Measurements from ENCODE around the gene PELI1.

The PELI1 gene

GRCh38 chr2:64135421-64135820 lies 8.8 kb downstream of the PELI1 start:
- TF ChIP-seq ZNF8 (CRISPR knock-in tag; IDR thresholded peaks at IDR 0.05) (no peak), TOX (CRISPR knock-in tag; IDR thresholded peaks at IDR 0.05; ENCODE audit: borderline replicate concordance) (no peak), BACH2 (CRISPR knock-in tag; IDR thresholded peaks at IDR 0.05; ENCODE audit: borderline replicate concordance) (no peak), CSDC2 (CRISPR knock-in tag; IDR thresholded peaks at IDR 0.05) (no peak), SNAI2 (CRISPR knock-in tag; IDR thresholded peaks at IDR 0.05) (no peak)
- TF ChIP-seq, protein P1, sequence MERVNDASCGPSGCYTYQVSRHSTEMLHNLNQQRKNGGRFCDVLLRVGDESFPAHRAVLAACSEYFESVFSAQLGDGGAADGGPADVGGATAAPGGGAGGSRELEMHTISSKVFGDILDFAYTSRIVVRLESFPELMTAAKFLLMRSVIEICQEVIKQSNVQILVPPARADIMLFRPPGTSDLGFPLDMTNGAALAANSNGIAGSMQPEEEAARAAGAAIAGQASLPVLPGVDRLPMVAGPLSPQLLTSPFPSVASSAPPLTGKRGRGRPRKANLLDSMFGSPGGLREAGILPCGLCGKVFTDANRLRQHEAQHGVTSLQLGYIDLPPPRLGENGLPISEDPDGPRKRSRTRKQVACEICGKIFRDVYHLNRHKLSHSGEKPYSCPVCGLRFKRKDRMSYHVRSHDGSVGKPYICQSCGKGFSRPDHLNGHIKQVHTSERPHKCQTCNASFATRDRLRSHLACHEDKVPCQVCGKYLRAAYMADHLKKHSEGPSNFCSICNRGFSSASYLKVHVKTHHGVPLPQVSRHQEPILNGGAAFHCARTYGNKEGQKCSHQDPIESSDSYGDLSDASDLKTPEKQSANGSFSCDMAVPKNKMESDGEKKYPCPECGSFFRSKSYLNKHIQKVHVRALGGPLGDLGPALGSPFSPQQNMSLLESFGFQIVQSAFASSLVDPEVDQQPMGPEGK (CRISPR knock-in tag; IDR thresholded peaks at IDR 0.05; ENCODE audit: borderline replicate concordance), result no peak

DNA sequence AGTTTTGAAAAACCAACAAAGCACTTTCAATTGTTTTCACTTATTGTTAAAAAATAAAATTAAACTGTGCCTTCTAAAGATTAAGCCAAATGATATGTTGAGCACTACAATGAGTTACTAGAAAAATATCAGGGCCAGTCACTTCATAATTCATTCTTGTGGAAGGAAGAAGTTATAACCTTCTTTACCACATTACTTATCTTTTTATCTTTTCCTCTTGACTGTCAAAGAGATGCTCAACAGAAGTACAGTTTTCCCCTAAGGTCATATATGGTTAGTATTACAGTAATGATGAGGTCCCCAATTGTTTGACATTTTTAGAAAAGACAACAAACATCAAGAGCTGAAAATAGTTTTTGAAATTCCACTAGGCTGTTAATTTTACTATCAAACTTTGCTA lies 9.4 kb downstream of the PELI1 start:
- no peak for TF ChIP-seq ZC3H10 (CRISPR knock-in tag; IDR thresholded peaks at IDR 0.05)
- peak; percentile 64; the same call in 1 of the 2 replicates for TF ChIP-seq TOX (CRISPR knock-in tag; IDR thresholded peaks at IDR 0.05; ENCODE audit: borderline replicate concordance)
- no peak for TF ChIP-seq OSR1 (CRISPR knock-in tag; IDR thresholded peaks at IDR 0.05)
- no peak for TF ChIP-seq TSHZ2 (CRISPR knock-in tag; IDR thresholded peaks at IDR 0.05)
- TF ChIP-seq ISL1 (CRISPR knock-in tag; IDR thresholded peaks at IDR 0.05), result peak; percentile 57; the same call in 1 of the 2 replicates
- no peak for TF ChIP-seq ZFP3 (CRISPR knock-in tag; IDR thresholded peaks at IDR 0.05)
- ATAC-seq, result peak; percentile 65

More at GRCh38 chr2:64135421-64135820, 8.8 kb downstream of the PELI1 start:
- ATAC-seq, result peak; percentile 12; the same call in 2 of the 3 replicates

DNA sequence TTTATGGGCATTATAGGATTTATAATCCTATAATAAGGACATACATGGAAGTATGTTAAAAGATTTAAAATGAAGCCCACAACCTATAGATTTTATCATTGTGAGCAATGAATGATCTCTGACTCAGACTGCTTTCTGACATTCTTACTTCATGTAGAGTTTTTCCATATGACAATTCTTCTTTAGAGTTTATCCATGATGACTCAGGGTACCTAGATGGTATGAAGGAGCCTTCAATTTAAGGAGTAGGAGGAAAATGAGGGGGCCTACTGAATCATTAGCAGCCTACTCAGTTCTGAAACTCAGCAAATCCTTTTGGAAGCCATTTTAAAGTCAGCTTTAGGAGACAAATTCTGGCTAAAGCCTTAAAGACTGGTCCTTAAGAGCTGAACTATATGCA lies 10.4 kb downstream of the PELI1 start:
- peak; percentile 57 for ATAC-seq
- TF ChIP-seq TSHZ2 (CRISPR knock-in tag; IDR thresholded peaks at IDR 0.05) (no peak), ISL1 (CRISPR knock-in tag; IDR thresholded peaks at IDR 0.05) (0 out of 2 replicates have a peak, but pooled peaks have one; percentile 37)
- TF ChIP-seq, protein P1 (CRISPR knock-in tag; IDR thresholded peaks at IDR 0.05; ENCODE audit: borderline replicate concordance), result peak; percentile 62; the same call in 1 of the 2 replicates

DNA sequence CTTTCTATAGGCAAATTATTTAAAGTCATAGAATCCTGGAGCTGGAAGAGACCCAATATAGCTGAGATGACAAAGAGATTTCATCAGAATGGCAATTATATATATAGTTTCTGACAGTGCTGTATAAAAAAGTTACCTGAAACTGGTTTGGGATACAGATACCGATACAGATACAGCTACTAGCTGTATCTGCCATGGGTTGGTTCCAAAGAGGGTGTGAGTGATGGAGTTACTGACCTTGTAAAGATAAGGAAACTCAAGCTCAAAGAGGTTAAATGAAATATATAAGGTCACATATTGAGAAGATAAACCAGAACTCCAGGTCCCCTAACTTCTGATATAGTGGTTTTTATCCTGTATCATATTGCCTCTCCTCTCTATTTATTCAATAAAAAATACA lies 10.9 kb downstream of the PELI1 start:
- TF ChIP-seq, protein P1 (CRISPR knock-in tag; IDR thresholded peaks at IDR 0.05; ENCODE audit: borderline replicate concordance), result no peak
- TF ChIP-seq TSHZ2 (CRISPR knock-in tag; IDR thresholded peaks at IDR 0.05) (no peak), TCF4 (CRISPR knock-in tag; IDR thresholded peaks at IDR 0.05; ENCODE audit: borderline replicate concordance) (no peak), ZC3H10 (CRISPR knock-in tag; IDR thresholded peaks at IDR 0.05) (no peak), CSRNP3 (CRISPR knock-in tag; IDR thresholded peaks at IDR 0.05) (no peak), CSDC2 (CRISPR knock-in tag; IDR thresholded peaks at IDR 0.05) (no peak)
- TF ChIP-seq, protein P2, sequence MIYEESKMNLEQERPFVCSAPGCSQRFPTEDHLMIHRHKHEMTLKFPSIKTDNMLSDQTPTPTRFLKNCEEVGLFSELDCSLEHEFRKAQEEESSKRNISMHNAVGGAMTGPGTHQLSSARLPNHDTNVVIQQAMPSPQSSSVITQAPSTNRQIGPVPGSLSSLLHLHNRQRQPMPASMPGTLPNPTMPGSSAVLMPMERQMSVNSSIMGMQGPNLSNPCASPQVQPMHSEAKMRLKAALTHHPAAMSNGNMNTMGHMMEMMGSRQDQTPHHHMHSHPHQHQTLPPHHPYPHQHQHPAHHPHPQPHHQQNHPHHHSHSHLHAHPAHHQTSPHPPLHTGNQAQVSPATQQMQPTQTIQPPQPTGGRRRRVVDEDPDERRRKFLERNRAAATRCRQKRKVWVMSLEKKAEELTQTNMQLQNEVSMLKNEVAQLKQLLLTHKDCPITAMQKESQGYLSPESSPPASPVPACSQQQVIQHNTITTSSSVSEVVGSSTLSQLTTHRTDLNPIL (CRISPR knock-in tag; IDR thresholded peaks at IDR 0.05; ENCODE audit: low read depth), result no peak
- no peak for ATAC-seq

All from SK-N-SH treated with all-trans-retinoic acid at 6 μM for 48 hours (cell line).